Measurements from ENCODE around the gene SRMS. TPM values are rescaled to one million over a fixed set of nuclear protein-coding genes. Genes with fewer than 3 reads are reported as not detected.

The SRMS gene
- total RNA-seq, 1 donor from 2014 or later = not detected

- H3K27ac ChIP-seq = no peak overlapping the region
- H3K36me3 ChIP-seq = no peaks in the 10 kb centered on the region
- peaks cover 8% of the 10 kb centered on the region for H3K27me3 ChIP-seq
- intact Hi-C loops (cut with DNase I) = loop anchor here (1.0 to 2.0 kb wide), 2 partner anchors 327 to 436 kb away; partner anchors contain the start of gene TPD52L2
- DNase-seq (ENCODE audit: low spot score in 2 of 2) = peak; percentile 66 to 90
- peaks cover 0 to 2% of the 10 kb centered on the region in 2 donors for H3K4me1 ChIP-seq
- peak overlapping the region; percentile 5 to 32 for H3K4me3 ChIP-seq
- TF ChIP-seq, protein P1, sequence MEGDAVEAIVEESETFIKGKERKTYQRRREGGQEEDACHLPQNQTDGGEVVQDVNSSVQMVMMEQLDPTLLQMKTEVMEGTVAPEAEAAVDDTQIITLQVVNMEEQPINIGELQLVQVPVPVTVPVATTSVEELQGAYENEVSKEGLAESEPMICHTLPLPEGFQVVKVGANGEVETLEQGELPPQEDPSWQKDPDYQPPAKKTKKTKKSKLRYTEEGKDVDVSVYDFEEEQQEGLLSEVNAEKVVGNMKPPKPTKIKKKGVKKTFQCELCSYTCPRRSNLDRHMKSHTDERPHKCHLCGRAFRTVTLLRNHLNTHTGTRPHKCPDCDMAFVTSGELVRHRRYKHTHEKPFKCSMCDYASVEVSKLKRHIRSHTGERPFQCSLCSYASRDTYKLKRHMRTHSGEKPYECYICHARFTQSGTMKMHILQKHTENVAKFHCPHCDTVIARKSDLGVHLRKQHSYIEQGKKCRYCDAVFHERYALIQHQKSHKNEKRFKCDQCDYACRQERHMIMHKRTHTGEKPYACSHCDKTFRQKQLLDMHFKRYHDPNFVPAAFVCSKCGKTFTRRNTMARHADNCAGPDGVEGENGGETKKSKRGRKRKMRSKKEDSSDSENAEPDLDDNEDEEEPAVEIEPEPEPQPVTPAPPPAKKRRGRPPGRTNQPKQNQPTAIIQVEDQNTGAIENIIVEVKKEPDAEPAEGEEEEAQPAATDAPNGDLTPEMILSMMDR (IDR thresholded peaks at IDR 0.05) = peak; percentile 93 to 94 (median 94)
- no peaks in the 10 kb centered on the region for H3K9me3 ChIP-seq
Observed at GRCh38 chr20:63537525-63538203, 9.9 kb downstream of the SRMS start.

- no peak for DNase-seq (ENCODE audit: low spot score in 2 of 2)
- Histone ChIP-seq H3K36me3 (no peaks in the 10 kb centered on the region), H3K9me3 (no peaks in the 10 kb centered on the region), H3K27me3 (peaks cover 8% of the 10 kb centered on the region), H3K27ac (no peak within 1 kb of the TSS), H3K4me3 (peak within 1 kb of the TSS; percentile 5 to 32), H3K4me1 (peaks cover 0 to 2% of the 10 kb centered on the region in 2 donors)
- intact Hi-C loops (cut with DNase I) = no loop called here
- TF ChIP-seq, protein P1 (IDR thresholded peaks at IDR 0.05) = no peak
Observed at GRCh38 chr20:63536997-63537524, 10.5 kb downstream of the SRMS start, which contains the start of gene PTK6. TSS of gene PTK6 (minus strand) at chr20:63537376. CDS start at chr20:63537314, 62 bp downstream.

GRCh38 chr20:63536241-63536977, 11.1 kb downstream of the SRMS start:
- no peaks in the 10 kb centered on the region for H3K36me3 ChIP-seq
- H3K4me1 ChIP-seq = peaks cover 0 to 2% of the 10 kb centered on the region in 2 donors
- H3K4me3 ChIP-seq = no peak overlapping the region
- peaks cover 8% of the 10 kb centered on the region for H3K27me3 ChIP-seq
- TF ChIP-seq, protein P1 (IDR thresholded peaks at IDR 0.05) = no peak
- H3K27ac ChIP-seq = no peak overlapping the region
- no peak for DNase-seq (ENCODE audit: low spot score in 2 of 2)
- intact Hi-C loops (cut with DNase I) = no loop called here
- no peaks in the 10 kb centered on the region for H3K9me3 ChIP-seq

GRCh38 chr20:63534831-63535651, 12.5 kb downstream of the SRMS start:
- no peak for DNase-seq (ENCODE audit: low spot score in 2 of 2)
- peaks cover 8% of the 10 kb centered on the region for H3K27me3 ChIP-seq
- peaks cover 0 to 2% of the 10 kb centered on the region in 2 donors for H3K4me1 ChIP-seq
- no peaks in the 10 kb centered on the region for H3K9me3 ChIP-seq
- H3K4me3 ChIP-seq = no peak overlapping the region
- intact Hi-C loops (cut with DNase I) = no loop called here
- TF ChIP-seq, protein P1 (IDR thresholded peaks at IDR 0.05) = no peak
- no peaks in the 10 kb centered on the region for H3K36me3 ChIP-seq
- no peak overlapping the region for H3K27ac ChIP-seq

DNA sequence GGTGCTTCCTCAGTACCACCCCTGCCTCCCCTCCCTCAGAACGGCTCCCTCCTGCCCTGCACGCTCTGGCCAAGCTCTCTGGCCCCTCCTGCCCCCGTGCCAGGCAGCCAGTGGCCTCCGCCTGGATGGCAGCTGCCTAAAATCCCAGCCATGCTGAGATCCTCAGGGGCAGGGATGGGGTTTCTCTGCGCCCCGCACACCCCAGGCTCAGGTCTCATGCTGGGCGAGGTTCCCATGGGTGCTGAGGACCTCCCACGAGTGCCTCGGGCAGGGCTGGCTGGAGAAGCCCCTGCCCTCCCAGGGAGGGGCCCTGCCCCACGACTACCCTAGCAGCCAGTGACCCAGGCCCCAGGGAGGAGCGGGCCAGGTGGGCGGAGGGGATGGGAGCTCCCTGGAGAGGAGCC, 13.1 kb downstream of the SRMS start:
- TF ChIP-seq, protein P1 (IDR thresholded peaks at IDR 0.05) = no peak
- Histone ChIP-seq H3K36me3 (no peaks in the 10 kb centered on the region), H3K4me1 (peaks cover 0 to 2% of the 10 kb centered on the region in 2 donors), H3K4me3 (no peak overlapping the region), H3K27me3 (peaks cover 8% of the 10 kb centered on the region), H3K27ac (no peak overlapping the region), H3K9me3 (no peaks in the 10 kb centered on the region)
- no peak for DNase-seq (ENCODE audit: low spot score in 2 of 2)
- intact Hi-C loops (cut with DNase I) = no loop called here

All from ascending aorta (tissue), 2 donors.